Measurements from ENCODE around the gene SPG11.
"Not testable (repeated sequence)": the region's sequence is repeated elsewhere in the genome, so short reads cannot be mapped to it uniquely, and the experiment has no call there.

The SPG11 gene

DNA sequence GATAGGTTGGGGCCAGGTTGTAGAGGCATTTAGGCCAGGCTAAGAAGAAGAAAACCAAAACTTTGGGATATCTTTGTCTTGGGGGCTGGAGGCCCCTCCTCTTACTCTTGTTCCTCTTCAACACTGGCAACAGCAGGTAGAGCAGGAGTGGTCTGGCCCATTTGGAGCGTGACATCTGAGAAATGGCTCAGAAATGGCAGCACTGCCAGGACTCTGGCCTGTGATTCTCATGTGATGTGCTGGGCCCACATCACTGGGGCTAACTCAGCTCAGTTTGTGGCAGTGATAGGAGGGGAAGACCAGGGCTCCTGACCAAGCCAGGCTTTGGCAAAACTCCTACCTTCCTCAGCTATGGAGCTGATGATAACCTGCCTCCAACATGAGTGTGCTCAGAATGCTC lies 29.2 kb upstream of the SPG11 start:
- H3K36me3 Mint-ChIP-seq, result no peaks in the 10 kb centered on the region
- peaks cover 26% of the 10 kb centered on the region for H3K4me1 Mint-ChIP-seq
- no peak overlapping the region for H3K27ac Mint-ChIP-seq
- peaks cover 1% of the 10 kb centered on the region for H3K9me3 Mint-ChIP-seq
- no peak overlapping the region for H3K4me3 Mint-ChIP-seq
- DNase-seq (ENCODE audit: low spot score in 2 of 2) (no peak), ATAC-seq (no peak)

DNA sequence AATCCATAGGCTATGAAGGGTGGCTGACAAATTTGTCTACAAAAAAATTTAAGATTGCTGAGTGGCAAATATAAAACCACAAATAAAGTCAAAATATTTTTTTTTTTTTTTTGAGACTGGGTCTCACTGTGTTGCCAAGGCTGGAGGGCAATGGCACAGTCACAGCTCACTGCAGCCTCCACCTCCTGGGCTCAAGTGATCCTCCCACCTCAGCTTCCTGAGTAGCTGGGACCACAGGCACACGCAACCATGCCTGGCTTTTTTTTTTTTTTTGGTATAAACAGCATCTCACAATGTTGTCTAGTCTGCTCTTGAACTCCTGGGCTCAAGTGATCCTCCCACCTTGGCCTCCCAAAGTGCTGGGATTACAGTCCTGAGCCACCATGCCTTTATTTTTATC lies 26.8 kb upstream of the SPG11 start:
- peaks cover 30% of the 10 kb centered on the region for H3K4me1 Mint-ChIP-seq
- peak overlapping the region; percentile 63 for H3K27ac Mint-ChIP-seq
- H3K4me3 Mint-ChIP-seq; DNase-seq (ENCODE audit: low spot score in 2 of 2); H3K9me3 Mint-ChIP-seq; H3K36me3 Mint-ChIP-seq: not testable (repeated sequence)
- ATAC-seq, result peak; percentile 55

DNA sequence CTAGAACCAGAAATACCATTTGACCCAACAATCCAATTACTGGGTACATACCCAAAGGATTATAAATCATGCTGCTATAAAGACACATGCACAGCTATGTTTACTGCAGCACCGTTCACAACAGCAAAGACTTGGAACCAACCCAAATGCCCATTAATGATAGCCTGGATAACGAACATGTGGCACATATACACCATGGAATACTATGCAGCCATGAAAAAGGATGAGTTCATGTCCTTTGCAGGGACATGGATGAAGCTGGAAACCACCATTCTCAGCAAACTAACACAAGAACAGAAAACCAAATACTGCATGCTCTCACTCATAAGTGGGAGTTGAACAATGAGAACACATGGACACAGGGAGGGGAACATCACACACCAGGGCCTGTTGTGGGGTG lies 25.9 kb upstream of the SPG11 start:
- H3K27ac Mint-ChIP-seq; DNase-seq (ENCODE audit: low spot score in 2 of 2): not testable (repeated sequence)
- peaks cover 35% of the 10 kb centered on the region for H3K4me1 Mint-ChIP-seq

DNA sequence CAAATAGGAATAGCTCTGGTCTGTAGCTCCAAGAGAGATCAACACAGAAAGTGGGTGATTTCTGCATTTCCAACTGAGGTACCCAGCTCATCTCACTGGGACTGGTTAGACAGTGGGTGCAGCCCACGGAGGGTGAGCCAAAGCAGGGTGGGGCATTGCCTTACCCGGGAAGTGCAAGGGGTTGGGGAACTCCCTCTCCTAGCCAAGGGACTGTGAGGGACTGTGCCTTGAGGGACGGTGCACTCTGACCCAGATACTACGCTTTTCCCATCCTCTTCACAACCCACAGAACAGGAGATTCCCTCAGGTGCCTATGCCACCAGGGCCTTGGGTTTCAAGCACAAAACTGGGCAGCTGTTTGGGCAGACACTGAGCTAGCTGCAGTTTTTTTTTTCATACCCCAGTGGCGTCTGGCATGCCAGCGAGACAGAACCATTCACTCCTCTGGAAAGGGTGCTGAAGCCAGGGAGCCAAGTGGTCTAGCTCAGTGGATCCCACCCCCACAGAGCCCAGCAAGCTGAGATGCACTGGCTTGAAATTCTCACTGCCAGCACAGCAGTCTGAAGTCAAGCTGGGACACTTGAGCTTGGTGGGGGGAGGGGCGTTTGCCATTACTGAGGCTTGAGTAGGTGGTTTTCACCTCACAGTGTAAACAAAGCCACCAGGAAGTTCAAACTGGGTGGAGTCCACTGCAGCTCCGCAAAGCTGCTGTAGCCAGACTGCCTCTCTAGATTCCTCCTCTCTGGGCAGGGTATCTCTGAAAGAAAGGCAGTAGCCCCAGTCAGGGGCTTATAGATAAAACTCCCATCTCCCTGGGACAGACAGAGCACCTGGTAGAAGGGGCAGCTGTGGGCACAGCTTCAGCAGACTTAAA lies 19.6 kb upstream of the SPG11 start:
- DNase-seq (ENCODE audit: low spot score in 2 of 2) (peak; percentile 57 to 88), ATAC-seq (peak; percentile 76)
- peak overlapping the region; percentile 71 for H3K4me3 Mint-ChIP-seq
- peaks cover 12% of the 10 kb centered on the region for H3K9me3 Mint-ChIP-seq
- H3K4me1 Mint-ChIP-seq, result peaks cover 74% of the 10 kb centered on the region
- not testable (repeated sequence) for H3K36me3 Mint-ChIP-seq
- H3K27ac Mint-ChIP-seq, result peak overlapping the region; percentile 69

More for the DNA sequence above, 25.9 kb upstream of the SPG11 start:
- not testable (repeated sequence) for ATAC-seq, H3K9me3 Mint-ChIP-seq, H3K36me3 Mint-ChIP-seq, H3K4me3 Mint-ChIP-seq

DNA sequence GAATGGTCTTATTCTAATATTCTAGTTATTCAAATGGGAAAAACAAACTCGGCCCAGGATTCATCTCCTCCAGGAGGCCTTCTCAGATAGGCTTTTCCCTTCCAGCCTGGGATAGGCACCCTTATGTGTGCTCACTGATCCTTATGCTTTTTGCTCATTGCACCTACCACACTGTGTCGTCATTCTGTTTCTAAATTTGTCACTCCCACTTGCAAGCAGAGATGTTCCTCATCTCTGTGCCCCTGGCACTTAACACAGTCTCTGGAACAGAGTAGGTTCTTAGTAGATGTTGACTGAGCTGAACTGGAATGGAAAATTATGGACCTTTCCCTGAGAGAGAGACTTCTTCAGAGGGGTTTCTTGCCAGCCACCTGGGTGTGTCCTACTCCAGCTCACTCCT lies 18.7 kb upstream of the SPG11 start:
- Mint-ChIP-seq H3K36me3 (no peaks in the 10 kb centered on the region), H3K4me1 (peaks cover 72% of the 10 kb centered on the region), H3K9me3 (peaks cover 10% of the 10 kb centered on the region), H3K27ac (peak overlapping the region; percentile 69), H3K4me3 (peak overlapping the region; percentile 71)
- DNase-seq (ENCODE audit: low spot score in 2 of 2) (no peak), ATAC-seq (peak; percentile 81)

DNA sequence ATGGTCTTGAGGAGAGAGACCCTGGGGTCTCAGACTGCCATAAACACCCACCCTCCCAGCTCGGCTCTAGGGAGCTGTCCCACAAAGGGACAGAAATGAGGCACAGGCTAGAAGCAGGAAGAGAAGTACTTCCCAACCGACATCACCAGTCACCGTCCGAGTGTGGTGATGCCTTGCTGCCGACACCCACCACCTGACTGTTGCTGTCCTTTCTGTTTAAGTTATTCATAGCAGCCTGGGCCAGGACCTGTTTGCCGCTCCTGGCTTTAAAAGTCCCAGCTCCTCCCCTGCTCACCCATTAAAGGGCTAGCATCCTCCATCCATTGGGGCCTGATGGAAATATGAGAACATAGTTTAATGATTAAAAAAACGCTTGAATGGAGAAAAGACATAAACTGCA lies 13.2 kb upstream of the SPG11 start:
- Mint-ChIP-seq H3K27ac (peak overlapping the region; percentile 69), H3K36me3 (no peaks in the 10 kb centered on the region), H3K9me3 (no peaks in the 10 kb centered on the region), H3K4me1 (peaks cover 71% of the 10 kb centered on the region), H3K4me3 (peak overlapping the region; percentile 73)
- DNase-seq (ENCODE audit: low spot score in 2 of 2) (peak in 1 of 2 donors; percentile 68), ATAC-seq (peak; percentile 89)

DNA sequence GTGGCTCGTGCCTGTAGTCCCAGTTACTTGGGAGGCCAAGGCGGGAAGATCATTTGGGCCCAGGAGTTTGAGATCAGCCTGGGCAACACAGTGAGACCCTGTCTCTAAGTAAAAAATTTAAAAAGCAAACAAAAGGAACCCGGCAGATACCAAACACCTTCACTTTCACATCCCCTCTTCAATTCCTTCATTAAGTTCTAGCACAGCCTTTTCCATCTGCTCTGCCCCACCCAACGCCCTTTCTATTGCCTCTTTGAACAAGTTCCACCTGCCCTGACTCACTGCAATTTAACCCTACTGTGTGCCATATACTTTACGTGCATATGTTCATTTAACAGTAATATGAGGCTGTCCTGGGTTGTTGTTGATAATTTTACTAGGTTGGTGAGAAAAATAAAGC lies 12.4 kb upstream of the SPG11 start:
- peaks cover 72% of the 10 kb centered on the region for H3K4me1 Mint-ChIP-seq
- no peaks in the 10 kb centered on the region for H3K36me3 Mint-ChIP-seq
- H3K9me3 Mint-ChIP-seq, result no peaks in the 10 kb centered on the region
- DNase-seq (ENCODE audit: low spot score in 2 of 2) (no peak), ATAC-seq (no peak)
- peak overlapping the region; percentile 69 for H3K27ac Mint-ChIP-seq
- H3K4me3 Mint-ChIP-seq, result peak overlapping the region; percentile 73

DNA sequence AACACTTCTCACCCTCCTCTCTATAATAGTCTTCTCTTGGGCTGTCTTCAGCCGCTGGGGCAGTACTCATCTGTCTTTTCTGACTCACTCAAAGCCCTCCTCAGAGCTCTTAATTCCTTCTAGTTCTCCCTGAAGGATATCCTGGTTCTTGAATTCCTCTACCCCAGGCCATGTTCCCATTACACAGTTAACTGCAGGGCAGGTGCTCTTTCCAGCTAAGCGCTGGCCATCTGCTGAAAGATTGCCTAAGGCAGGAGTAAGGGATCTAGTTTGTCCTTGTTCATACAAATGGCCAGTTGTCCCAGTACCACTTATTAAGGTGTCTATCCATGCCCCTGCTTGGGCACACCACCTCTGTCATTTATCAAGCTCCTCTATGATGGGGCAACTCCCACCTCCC lies 10.2 kb upstream of the SPG11 start:
- Mint-ChIP-seq H3K4me3 (no peak overlapping the region), H3K4me1 (peaks cover 70% of the 10 kb centered on the region), H3K36me3 (peaks cover 10% of the 10 kb centered on the region), H3K9me3 (no peaks in the 10 kb centered on the region), H3K27ac (peak overlapping the region; percentile 71)
- ATAC-seq, result no peak
- DNase-seq (ENCODE audit: low spot score in 2 of 2), result no peak

DNA sequence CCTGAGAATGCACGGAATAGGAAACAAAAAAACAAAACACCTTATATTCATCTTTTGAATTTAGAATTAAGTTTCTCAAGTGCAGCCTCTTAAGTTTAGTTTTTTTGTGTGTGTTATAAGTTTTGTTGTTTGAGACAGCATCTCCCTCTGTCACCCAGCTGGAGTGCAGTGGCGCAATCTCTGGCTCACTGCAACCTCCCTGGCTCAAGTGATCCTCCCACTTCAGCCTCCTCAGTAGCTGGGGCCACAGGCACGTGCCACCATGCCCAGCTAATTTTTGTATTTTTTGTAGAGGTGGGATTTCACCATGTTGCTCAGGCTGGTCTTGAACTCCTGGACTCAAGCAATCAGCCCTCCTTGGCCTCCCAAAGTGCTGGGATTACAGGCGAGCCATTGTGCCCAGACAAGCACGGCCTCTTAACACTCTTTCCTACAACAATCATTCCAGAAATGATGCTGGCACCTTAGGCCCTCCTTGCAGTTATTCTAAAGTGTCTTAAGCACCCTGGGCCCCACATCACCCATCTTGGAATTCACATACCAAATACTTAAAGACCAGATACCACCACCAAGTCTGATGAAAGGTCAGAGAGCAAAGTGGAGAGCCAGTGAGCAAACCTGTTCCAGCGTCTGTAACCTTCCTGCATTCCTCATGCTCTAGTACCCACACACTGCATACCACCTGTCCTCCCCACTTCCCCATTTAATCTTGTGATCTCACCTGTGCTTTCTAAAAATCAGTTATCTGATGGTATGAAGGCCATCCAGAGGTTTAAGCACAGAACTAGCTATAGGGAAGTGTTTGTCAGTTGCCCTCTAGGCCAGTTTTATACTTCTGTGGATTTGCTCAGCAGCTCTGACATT lies 6.9 kb upstream of the SPG11 start:
- Mint-ChIP-seq H3K4me3 (no peak overlapping the region), H3K36me3 (peaks cover 10% of the 10 kb centered on the region), H3K27ac (peak overlapping the region; percentile 88), H3K9me3 (no peaks in the 10 kb centered on the region), H3K4me1 (peaks cover 76% of the 10 kb centered on the region)
- ATAC-seq (no peak), DNase-seq (ENCODE audit: low spot score in 2 of 2) (no peak)

DNA sequence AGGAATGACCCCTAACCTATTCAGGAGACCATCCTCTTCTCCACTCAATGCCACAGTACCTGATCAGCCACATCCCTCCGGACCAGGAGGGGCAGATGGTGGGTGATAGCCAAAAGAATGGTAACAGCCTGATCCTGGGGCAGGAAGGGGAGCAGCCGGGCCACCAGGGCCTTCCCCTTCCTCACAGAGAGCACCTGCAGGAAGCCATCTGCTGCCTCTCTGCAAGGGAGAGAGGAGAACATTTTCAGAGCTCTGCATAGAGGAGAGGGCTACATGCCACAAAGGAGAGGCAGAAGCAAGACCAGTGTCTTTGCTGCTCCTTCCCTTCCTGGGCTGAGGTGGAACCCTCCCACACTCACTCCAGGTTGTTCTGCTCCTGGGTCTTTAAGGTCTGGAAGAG lies 5.5 kb upstream of the SPG11 start:
- peaks cover 18% of the 10 kb centered on the region for H3K36me3 Mint-ChIP-seq
- DNase-seq (ENCODE audit: low spot score in 2 of 2) (no peak), ATAC-seq (no peak)
- peaks cover 74% of the 10 kb centered on the region for H3K4me1 Mint-ChIP-seq
- no peak overlapping the region for H3K4me3 Mint-ChIP-seq
- H3K27ac Mint-ChIP-seq, result peak overlapping the region; percentile 65
- H3K9me3 Mint-ChIP-seq, result no peaks in the 10 kb centered on the region

DNA sequence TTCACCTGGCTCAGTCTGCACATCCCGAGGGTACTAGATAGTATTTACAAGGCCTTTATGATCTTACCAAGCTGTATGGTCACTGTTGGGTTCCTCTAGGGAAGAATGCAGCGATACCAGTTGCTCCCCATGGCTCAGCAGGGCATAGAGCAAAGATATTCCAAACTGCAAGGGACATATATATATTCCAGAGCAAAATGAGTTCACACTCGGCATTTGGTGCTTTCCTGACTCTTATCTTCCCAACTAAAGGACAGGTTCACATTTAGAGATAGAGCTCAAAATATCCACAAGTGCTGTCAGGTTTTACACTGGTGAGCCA lies 3.5 kb upstream of the SPG11 start:
- Mint-ChIP-seq H3K27ac (peak overlapping the region; percentile 96), H3K4me3 (peak overlapping the region; percentile 96), H3K9me3 (no peaks in the 10 kb centered on the region), H3K4me1 (peaks cover 64% of the 10 kb centered on the region), H3K36me3 (peaks cover 33% of the 10 kb centered on the region)
- ATAC-seq (no peak), DNase-seq (ENCODE audit: low spot score in 2 of 2) (no peak)

DNA sequence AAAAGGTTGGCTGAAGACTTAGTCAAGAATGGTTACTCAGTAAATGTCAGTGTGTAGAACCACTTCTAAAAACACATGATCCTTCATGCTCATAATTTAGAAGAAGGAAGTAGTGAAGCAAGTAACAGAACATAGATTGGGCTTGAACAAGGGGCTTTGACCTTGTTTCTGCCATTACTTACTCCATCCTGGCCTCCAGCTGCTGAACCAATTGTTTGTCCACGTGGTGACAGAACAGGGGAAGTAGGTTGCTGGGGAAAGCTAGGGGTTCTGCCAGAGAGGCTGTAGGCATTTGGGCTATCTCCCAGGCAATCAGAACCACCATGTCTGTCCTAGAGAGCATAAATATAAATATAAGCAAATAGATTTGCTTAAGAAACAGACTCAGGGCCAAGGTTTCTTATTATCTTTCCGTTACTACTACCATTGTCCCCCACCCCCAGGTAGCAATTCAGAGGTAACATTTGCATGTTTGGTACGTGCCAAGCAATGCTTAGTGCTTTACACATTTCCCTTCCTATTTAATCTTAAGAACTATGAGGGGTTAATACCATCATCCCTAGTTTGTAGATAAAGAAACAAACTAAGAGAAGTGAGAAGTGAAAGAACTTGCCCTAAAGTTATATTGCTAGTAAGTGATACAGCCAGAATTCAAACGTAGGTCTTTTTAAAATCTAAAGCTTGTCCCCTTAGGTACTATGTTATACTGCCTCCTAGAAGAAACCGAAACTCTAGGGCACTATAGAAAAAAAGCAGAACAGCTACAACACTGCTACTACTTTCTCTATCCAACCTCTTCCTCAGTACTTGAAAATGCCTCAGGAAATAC lies 3.0 kb upstream of the SPG11 start:
- H3K4me1 Mint-ChIP-seq, result peaks cover 58% of the 10 kb centered on the region
- H3K4me3 Mint-ChIP-seq, result peak overlapping the region; percentile 96
- H3K36me3 Mint-ChIP-seq, result peaks cover 33% of the 10 kb centered on the region
- H3K27ac Mint-ChIP-seq, result peak overlapping the region; percentile 96
- DNase-seq (ENCODE audit: low spot score in 2 of 2), result no peak
- H3K9me3 Mint-ChIP-seq, result no peaks in the 10 kb centered on the region
- ATAC-seq, result no peak

DNA sequence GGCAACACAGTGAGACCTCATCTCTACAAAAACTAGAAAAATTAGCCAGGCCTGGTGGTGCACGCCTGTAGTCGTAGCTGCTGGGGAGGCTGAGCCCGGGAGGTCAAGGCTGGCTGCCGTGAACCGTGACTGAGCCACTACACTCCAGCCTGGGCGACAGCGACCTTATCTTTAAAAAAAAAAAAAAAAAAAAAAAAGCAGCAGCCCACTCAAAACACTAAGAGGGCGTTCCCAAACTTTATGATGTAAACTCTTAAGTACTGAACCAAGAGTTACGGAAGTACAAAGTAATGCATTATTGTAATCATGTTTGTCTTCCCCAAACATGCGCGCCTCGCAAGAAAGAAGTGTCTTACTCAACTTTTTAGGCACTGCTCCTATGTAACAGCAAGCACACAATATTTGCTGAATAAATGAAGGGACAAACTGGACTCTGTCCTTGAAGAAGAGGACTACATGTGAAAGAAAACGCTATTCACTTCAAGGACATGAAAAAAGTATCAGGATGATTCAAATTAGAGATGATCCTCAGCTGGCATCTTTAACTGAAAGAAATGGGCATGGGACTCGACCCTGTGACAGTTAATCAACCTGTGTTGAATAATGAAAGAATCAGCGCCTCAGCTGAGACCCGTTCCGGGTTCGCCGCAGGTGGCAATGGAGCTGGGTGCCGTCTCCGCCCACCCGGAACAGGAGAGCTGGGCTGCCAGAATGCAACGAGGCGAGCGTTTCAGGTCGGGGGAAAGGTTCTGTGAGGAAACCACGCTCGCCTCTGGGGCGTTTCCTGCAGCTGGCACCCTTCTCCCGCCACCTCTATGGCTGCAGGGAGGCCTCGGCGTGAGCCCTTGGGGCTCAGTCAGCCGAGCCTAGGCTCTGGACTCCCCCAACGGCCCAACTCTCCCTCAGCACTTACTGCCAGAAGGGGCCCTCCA lies 718 bp downstream of the SPG11 start:
- DNase-seq (ENCODE audit: low spot score in 2 of 2) (peak; percentile 62 to 91), ATAC-seq (peak; percentile 77)
- peaks cover 55% of the 10 kb centered on the region for H3K36me3 Mint-ChIP-seq
- H3K9me3 Mint-ChIP-seq, result no peaks in the 10 kb centered on the region
- peak overlapping the region; percentile 96 for H3K4me3 Mint-ChIP-seq
- H3K4me1 Mint-ChIP-seq, result peaks cover 49% of the 10 kb centered on the region
- H3K27ac Mint-ChIP-seq, result peak overlapping the region; percentile 96

DNA sequence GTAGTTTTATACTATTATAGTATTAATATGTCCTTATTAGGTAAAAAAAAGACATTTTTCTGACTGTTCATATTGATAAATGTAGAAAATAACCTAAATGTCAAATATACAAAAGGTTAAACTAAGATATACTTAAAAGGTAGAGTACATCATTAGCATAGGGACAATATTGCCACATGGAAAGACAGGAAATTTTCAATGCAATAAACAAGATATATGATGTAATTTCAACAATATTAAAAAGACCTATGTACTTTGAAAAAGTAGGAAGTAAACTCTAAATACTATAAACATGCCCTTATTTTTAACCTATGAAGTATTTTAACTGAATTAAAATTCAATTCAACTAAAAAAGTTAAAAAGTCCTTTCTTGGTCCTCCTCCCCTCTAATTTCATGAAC lies 1.9 kb downstream of the SPG11 start:
- Mint-ChIP-seq H3K36me3 (peaks cover 67% of the 10 kb centered on the region), H3K4me3 (peak overlapping the region; percentile 96), H3K9me3 (no peaks in the 10 kb centered on the region), H3K27ac (peak overlapping the region; percentile 96), H3K4me1 (peaks cover 39% of the 10 kb centered on the region)
- DNase-seq (ENCODE audit: low spot score in 2 of 2) (no peak), ATAC-seq (no peak)

Data from stimulated activated effector memory CD8-positive, alpha-beta T cell treated with anti-CD3 and anti-CD28 coated beads, Interleukin-12 subunit alpha, Interleukin-12 subunit beta, amount 100 ng/mL, for 72 hours (primary cell).